H1 (cell line): Measurements from ENCODE around the gene CDC42SE2. TPM values are rescaled to one million over a fixed set of nuclear protein-coding genes. Genes with fewer than 3 reads are reported as not detected.

Experiments
- CTCF ChIA-PET: fragments of 300-600 bp; sonication (Branson Sonifier 250); formaldehyde crosslinking; loops from one replicate; lab custom pipeline; 2021; ENCODE audit not compliant: partially characterized antibody; lab: Charles Lee
- POLR2A ChIA-PET: fragments of 300-600 bp; sonication (Branson Sonifier 250); formaldehyde crosslinking; loops from one replicate; lab custom pipeline; 2021; ENCODE audit warnings: inconsistent platforms; ENCODE audit not compliant: partially characterized antibody; lab: Charles Lee
- DNase-seq, 2 experiments: peaks; one replicate each; pipeline versions ENCODE4 v3.0.0 to v3.0.0-alpha.2; 2010 to 2022; ENCODE audit warnings: low spot score in 2 of 2, low read depth in 1 of 2, mixed read lengths in 1 of 2
- FAIRE-seq: peaks from 2 replicates; lab custom pipeline; 2011; peaks lifted over from hg19 to GRCh38; lab: Jason Lieb, UNC
- H2AFZ ChIP-seq: 2 replicates; pipeline ENCODE4 v1.8.1; 2012; ENCODE audit warnings: low read length, inconsistent platforms
- H2AK5ac ChIP-seq: 2 replicates; pipeline ENCODE4 v1.6.1; 2013; ENCODE audit warnings: low read depth, low read length
- H2BK120ac ChIP-seq: replicated peaks from 2 replicates; pipeline ENCODE3; 2013; ENCODE audit warnings: low read depth, low read length, inconsistent platforms
- H2BK12ac ChIP-seq: 2 replicates; pipeline ENCODE4 v1.6.1; 2013; ENCODE audit warnings: low read depth, low read length
- H2BK15ac ChIP-seq: 2 replicates; pipeline ENCODE4 v1.6.1; 2013; ENCODE audit warnings: low read length
- H2BK20ac ChIP-seq: 2 replicates; pipeline ENCODE4 v1.6.1; 2013; ENCODE audit warnings: low read length
- H2BK5ac ChIP-seq: 2 replicates; pipeline ENCODE4 v1.6.1; 2013; ENCODE audit warnings: low read depth, low read length
- H3K14ac ChIP-seq: 2 replicates; pipeline ENCODE4 v1.6.1; 2013; ENCODE audit warnings: inconsistent platforms; ENCODE audit not compliant: insufficient read length
- H3K18ac ChIP-seq: 2 replicates; pipeline ENCODE4 v1.6.1; 2013; ENCODE audit warnings: low read length; ENCODE audit errors: extremely low read depth
- H3K23ac ChIP-seq: 2 replicates; pipeline ENCODE4 v1.6.1; 2013; ENCODE audit warnings: inconsistent platforms; ENCODE audit not compliant: insufficient read length
- H3K23me2 ChIP-seq: 2 replicates; pipeline ENCODE4 v1.6.1; 2013; ENCODE audit warnings: low read depth, low read length
- H3K27ac ChIP-seq: 2 replicates; pipeline ENCODE4 v1.6.1; 2011; ENCODE audit warnings: low read depth, low read length, inconsistent platforms
- H3K27me3 ChIP-seq, 4 experiments: replicated peaks in 1 of 4; 1 replicate in 1 of 4; 2 replicates in 3 of 4; pipeline versions ENCODE4 v1.6.1 to v1.8.1; 2011 to 2013; ENCODE audit warnings: low read length in 3 of 4, mild to moderate bottlenecking in 3 of 4, inconsistent platforms in 2 of 4, mixed read lengths in 2 of 4, moderate library complexity in 1 of 4; ENCODE audit not compliant: control insufficient read depth in 3 of 4, insufficient read depth in 3 of 4; ENCODE audit errors: extremely low read depth in 1 of 4
- H3K36me3 ChIP-seq, 4 experiments: 2 replicates each; pipeline versions ENCODE4 v1.6.1 to v1.8.1; 2011 to 2013; ENCODE audit warnings: mild to moderate bottlenecking in 4 of 4, low read length in 3 of 4, moderate library complexity in 2 of 4, control low read depth in 1 of 4, inconsistent platforms in 1 of 4; ENCODE audit not compliant: insufficient read depth in 4 of 4, control insufficient read depth in 2 of 4
- H3K4ac ChIP-seq: replicated peaks from 2 replicates; pipeline ENCODE3; 2013; ENCODE audit warnings: low read length, low read depth, mixed read lengths, inconsistent platforms; ENCODE audit not compliant: insufficient read length
- H3K4me1 ChIP-seq, 4 experiments: replicated peaks in 1 of 4; 1 replicate in 1 of 4; 2 replicates in 3 of 4; pipeline versions ENCODE4 v1.6.1 to v1.8.1; 2011 to 2013; ENCODE audit warnings: low read length in 3 of 4, inconsistent platforms in 2 of 4, mixed read lengths in 1 of 4; ENCODE audit not compliant: insufficient read depth in 4 of 4, control insufficient read depth in 3 of 4
- H3K4me2 ChIP-seq, 2 experiments: 2 replicates each; pipeline versions ENCODE4 v1.6.1 to v1.8.1; 2011 to 2013; ENCODE audit warnings: low read depth in 2 of 2, low read length in 2 of 2, control low read depth in 1 of 2, inconsistent platforms in 1 of 2, mild to moderate bottlenecking in 1 of 2; ENCODE audit not compliant: insufficient read depth in 1 of 2
- H3K4me3 ChIP-seq, 4 experiments: fragments of 200-600, 300-600 bp in 1 of 4; sonication (generic), shearing (Covaris generic), sonication (Bioruptor Twin) in 1 of 4; 2 replicates each; pipeline versions ENCODE4 v1.5.1 to v1.8.1; 2011 to 2016; ENCODE audit warnings: low read length in 4 of 4, low read depth in 3 of 4, control low read depth in 2 of 4, inconsistent platforms in 2 of 4, mild to moderate bottlenecking in 2 of 4, mixed read lengths in 1 of 4, moderate library complexity in 1 of 4; ENCODE audit not compliant: insufficient read depth in 2 of 4; ENCODE audit errors: extremely low read depth in 1 of 4
- H3K56ac ChIP-seq: replicated peaks from 2 replicates; pipeline ENCODE3; 2013; ENCODE audit warnings: low read depth, mild to moderate bottlenecking, mixed read lengths, low read length, inconsistent platforms; ENCODE audit not compliant: insufficient read length
- H3K79me1 ChIP-seq: 2 replicates; pipeline ENCODE4 v1.6.1; 2013; ENCODE audit warnings: low read depth, low read length, control low read depth
- H3K79me2 ChIP-seq, 2 experiments: 2 replicates each; pipeline versions ENCODE4 v1.6.1 to v1.8.1; 2012 to 2013; ENCODE audit warnings: low read length in 2 of 2, mild to moderate bottlenecking in 2 of 2, inconsistent platforms in 1 of 2; ENCODE audit not compliant: insufficient read depth in 2 of 2, control insufficient read depth in 1 of 2
- H3K9ac ChIP-seq, 4 experiments: replicated peaks in 1 of 4; 1 replicate in 1 of 4; 2 replicates in 3 of 4; pipeline versions ENCODE4 v1.6.1 to v1.8.1; 2011 to 2013; ENCODE audit warnings: low read depth in 3 of 4, low read length in 3 of 4, control low read depth in 2 of 4, mild to moderate bottlenecking in 2 of 4, moderate library complexity in 2 of 4, inconsistent platforms in 1 of 4; ENCODE audit errors: extremely low read depth in 1 of 4
- H3K9me3 ChIP-seq, 2 experiments: 2 replicates each; pipeline versions ENCODE4 v1.6.1 to v1.8.1; 2012 to 2013; ENCODE audit warnings: mild to moderate bottlenecking in 2 of 2, moderate library complexity in 2 of 2, control low read depth in 1 of 2, inconsistent platforms in 1 of 2, low read depth in 1 of 2, low read length in 1 of 2, mixed read lengths in 1 of 2; ENCODE audit not compliant: insufficient read depth in 2 of 2
- H4K20me1 ChIP-seq, 2 experiments: replicated peaks in 1 of 2; 2 replicates each; pipeline versions ENCODE3 to v1.8.1; 2011 to 2013; ENCODE audit warnings: inconsistent platforms in 2 of 2, low read length in 2 of 2, mild to moderate bottlenecking in 1 of 2; ENCODE audit not compliant: insufficient read depth in 2 of 2, control insufficient read depth in 1 of 2
- H4K5ac ChIP-seq: 2 replicates; pipeline ENCODE4 v1.6.1; 2013; ENCODE audit warnings: low read length, low read depth, mixed read lengths, inconsistent platforms; ENCODE audit not compliant: insufficient read length
- H4K8ac ChIP-seq: 2 replicates; pipeline ENCODE4 v1.8.0; 2013; ENCODE audit warnings: mild to moderate bottlenecking, moderate library complexity, low read length, inconsistent platforms; ENCODE audit not compliant: insufficient read depth; ENCODE audit errors: extremely low read depth
- H4K91ac ChIP-seq: replicated peaks from 2 replicates; pipeline ENCODE3; 2013; ENCODE audit warnings: low read length, mixed read lengths, inconsistent platforms; ENCODE audit not compliant: insufficient read length
- EP300 ChIP-seq, 2 experiments: IDR thresholded peaks; 1 replicate in 1 of 2; 2 replicates in 1 of 2; pipeline ENCODE4 v1.6.1; 2011 to 2012; ENCODE audit warnings: low read depth in 2 of 2, low read length in 2 of 2, mild to moderate bottlenecking in 2 of 2, borderline replicate concordance in 1 of 2, inconsistent platforms in 1 of 2, moderate library complexity in 1 of 2
- EZH2 ChIP-seq: fragments of 200-600 bp; sonication (generic); IDR thresholded peaks from 2 replicates; pipeline ENCODE4 v1.7.1; 2012; ENCODE audit warnings: low read depth, mild to moderate bottlenecking, moderate library complexity, low read length, inconsistent platforms; ENCODE audit not compliant: severe bottlenecking
- GABPA ChIP-seq: IDR thresholded peaks from 2 replicates; pipeline ENCODE4 v1.6.1; 2011; ENCODE audit warnings: mild to moderate bottlenecking, low read length, moderate library complexity, borderline replicate concordance; ENCODE audit not compliant: insufficient read depth
- KDM5A ChIP-seq: fragments of 200-600 bp; IDR thresholded peaks from 2 replicates; pipeline ENCODE4 v1.7.1; 2012; ENCODE audit warnings: mild to moderate bottlenecking, low read length, inconsistent platforms, mixed read lengths
- RFX5 ChIP-seq: IDR thresholded peaks from 2 replicates; pipeline ENCODE4 v1.6.1; 2011; ENCODE audit warnings: low read depth, low read length, improper control_type of control experiment, borderline replicate concordance
- SIRT6 ChIP-seq: IDR thresholded peaks from one replicate; pipeline ENCODE4 v1.7.1; 2012; ENCODE audit warnings: low read length, inconsistent platforms
- WGBS, 2 experiments: shearing (Covaris generic) in 1 of 2; methylation state at CpG; one replicate each; pipeline versions ENCODE4 v1.1.6 to v1.1.7; 2013 to 2015; ENCODE audit warnings: low lambda C conversion rate in 2 of 2, mixed read lengths in 2 of 2, inconsistent platforms in 1 of 2, low coverage in 1 of 2, missing lambda C conversion rate in 1 of 2; ENCODE audit not compliant: insufficient replicate concordance in 2 of 2, insufficient coverage in 1 of 2, insufficient read length in 1 of 2; ENCODE audit errors: extremely low coverage in 1 of 2, missing lambda C conversion rate in 1 of 2; 5-methylcytosine and 5-hydroxymethylcytosine counted together
- polyA plus RNA-seq, 7 experiments: library from polyadenylated mRNA; depleted of rRNA in 3 of 7; stranded (reverse) in 5 of 7; unstranded in 2 of 7; fragments of >200 nt in 5 of 7; fragments of 200-250 nt in 2 of 7; gene quantifications; 1 replicate in 5 of 7; 2 replicates in 1 of 7; 4 replicates in 1 of 7; pipeline versions ENCODE4 v1.2.1 to v1.2.3, GENCODE V29; 2011 to 2013; ENCODE audit warnings: missing spikeins in 2 of 7, mixed read lengths in 2 of 7
- total RNA-seq: library from RNA; stranded (reverse); fragmentation: NEBNext Ultra II Directional; extraction: Animal tissue kit (Norgen Biotek cat#: 25700); gene quantifications from 2 replicates; pipeline ENCODE4 v1.2.1, GENCODE V29; 2021

CDC42SE2 gene
- total and polyA plus RNA-seq, 2 of the 8 experiments (the other 6 are each of a cell fraction or from before 2014, with no cell fraction given): 16.7 to 30.8 TPM

- Histone ChIP-seq H3K79me2 (no peaks in the 10 kb centered on the region), H2AFZ (no peak overlapping the region), H2BK120ac (no peak overlapping the region), H3K14ac (no peak overlapping the region), H4K91ac (no peak overlapping the region), H3K23ac (no peak overlapping the region), H4K5ac (no peak overlapping the region), H2AK5ac (no peak overlapping the region), H3K9me3 (no peaks in the 10 kb centered on the region), H3K27ac (no peak overlapping the region), H4K8ac (no peak overlapping the region), H3K4me3 (no peak overlapping the region), H3K18ac (no peak overlapping the region), H2BK20ac (no peak overlapping the region), H3K9ac (no peak overlapping the region), H3K27me3 (no peaks in the 10 kb centered on the region), H3K4me1 (no peaks in the 10 kb centered on the region), H4K20me1 (peaks cover 0 to 1% of the 10 kb centered on the region in 2 experiments), H2BK12ac (no peak overlapping the region), H3K4ac (no peak overlapping the region), H3K23me2 (no peaks in the 10 kb centered on the region), H3K79me1 (no peaks in the 10 kb centered on the region), H3K36me3 (peaks cover 3 to 38% (median 13%) of the 10 kb centered on the region in 4 experiments; a peak in 7 of 8 replicates), H2BK15ac (no peak overlapping the region), H2BK5ac (no peak overlapping the region), H3K56ac (no peak overlapping the region), H3K4me2 (no peak overlapping the region)
- TF ChIP-seq EP300 (IDR thresholded peaks at IDR 0.05; ENCODE audit: borderline replicate concordance in 1 of 2, low read depth in 2 of 2, low read length in 2 of 2) (no peak), KDM5A (no peak), SIRT6 (no peak), GABPA (no peak), EZH2 (no peak), RFX5 (no peak)
- POLR2A ChIA-PET: no interaction called here
- FAIRE-seq: no peak
- WGBS, 2 experiments: 88% methylated on average over 1 of the region's 1 CpG; no CpG with 5 or more reads in 1 of the 2 experiments
- CTCF ChIA-PET: interaction anchor here (0.5 to 3.4 kb wide), 3 partner anchors 12 to 126 kb away, joined by 3 to 11 read pairs (median 3); no protein-coding TSS in a partner anchor
- DNase-seq: no peak
These were observed 162.2 kb downstream of the CDC42SE2 start for GRCh38 chr5:131426011-131426410.
